ENCODE measurements around the gene HIGD1A. TPM values are rescaled to one million over a fixed set of nuclear protein-coding genes. Genes with fewer than 3 reads are reported as not detected.

The HIGD1A gene
- total RNA-seq, 1 donor from 2014 or later = 82.4 TPM

DNA sequence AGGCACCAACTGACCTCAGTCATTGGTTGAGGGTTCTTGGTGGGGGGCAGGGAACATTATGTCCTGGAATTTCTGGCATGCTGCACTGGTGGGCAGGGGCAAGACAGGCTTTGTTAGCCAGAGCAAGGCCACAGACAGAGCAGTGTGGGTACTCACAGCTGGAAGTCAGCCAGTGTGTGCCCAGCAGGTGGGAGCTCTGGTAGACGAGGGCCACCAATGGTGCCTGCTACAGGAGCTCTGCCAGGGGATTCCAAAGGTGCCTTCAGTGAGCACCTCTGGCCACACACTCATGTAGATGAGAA, 40.1 kb upstream of the HIGD1A start:
- no peak for DNase-seq (ENCODE audit: low read depth, low spot score)
- no peak overlapping the region for H3K27ac Mint-ChIP-seq (ENCODE audit: unreplicated experiment)
- peaks cover 2% of the 10 kb centered on the region for H3K27me3 Mint-ChIP-seq (ENCODE audit: low read depth)
- H3K36me3 Mint-ChIP-seq (ENCODE audit: low read depth) = no peaks in the 10 kb centered on the region
- H3K4me1 Mint-ChIP-seq = no peaks in the 10 kb centered on the region
- TF ChIP-seq, protein P1, sequence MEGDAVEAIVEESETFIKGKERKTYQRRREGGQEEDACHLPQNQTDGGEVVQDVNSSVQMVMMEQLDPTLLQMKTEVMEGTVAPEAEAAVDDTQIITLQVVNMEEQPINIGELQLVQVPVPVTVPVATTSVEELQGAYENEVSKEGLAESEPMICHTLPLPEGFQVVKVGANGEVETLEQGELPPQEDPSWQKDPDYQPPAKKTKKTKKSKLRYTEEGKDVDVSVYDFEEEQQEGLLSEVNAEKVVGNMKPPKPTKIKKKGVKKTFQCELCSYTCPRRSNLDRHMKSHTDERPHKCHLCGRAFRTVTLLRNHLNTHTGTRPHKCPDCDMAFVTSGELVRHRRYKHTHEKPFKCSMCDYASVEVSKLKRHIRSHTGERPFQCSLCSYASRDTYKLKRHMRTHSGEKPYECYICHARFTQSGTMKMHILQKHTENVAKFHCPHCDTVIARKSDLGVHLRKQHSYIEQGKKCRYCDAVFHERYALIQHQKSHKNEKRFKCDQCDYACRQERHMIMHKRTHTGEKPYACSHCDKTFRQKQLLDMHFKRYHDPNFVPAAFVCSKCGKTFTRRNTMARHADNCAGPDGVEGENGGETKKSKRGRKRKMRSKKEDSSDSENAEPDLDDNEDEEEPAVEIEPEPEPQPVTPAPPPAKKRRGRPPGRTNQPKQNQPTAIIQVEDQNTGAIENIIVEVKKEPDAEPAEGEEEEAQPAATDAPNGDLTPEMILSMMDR (conservative IDR thresholded peaks at IDR 0.05) = no peak
- H3K4me3 Mint-ChIP-seq = no peak overlapping the region
- no peaks in the 10 kb centered on the region for H3K9me3 Mint-ChIP-seq

GRCh38 chr3:42843713-42844411, 39.6 kb upstream of the HIGD1A start:
- TF ChIP-seq, protein P1 (conservative IDR thresholded peaks at IDR 0.05) = no peak
- no peaks in the 10 kb centered on the region for H3K4me1 Mint-ChIP-seq
- no peaks in the 10 kb centered on the region for H3K9me3 Mint-ChIP-seq
- H3K36me3 Mint-ChIP-seq (ENCODE audit: low read depth) = no peaks in the 10 kb centered on the region
- H3K4me3 Mint-ChIP-seq = no peak overlapping the region
- no peak overlapping the region for H3K27ac Mint-ChIP-seq (ENCODE audit: unreplicated experiment)
- H3K27me3 Mint-ChIP-seq (ENCODE audit: low read depth) = peaks cover 6% of the 10 kb centered on the region
- no peak for DNase-seq (ENCODE audit: low read depth, low spot score)

- Mint-ChIP-seq H3K4me1 (no peaks in the 10 kb centered on the region), H3K4me3 (no peak overlapping the region), H3K27me3 (ENCODE audit: low read depth) (peaks cover 6% of the 10 kb centered on the region), H3K27ac (ENCODE audit: unreplicated experiment) (no peak overlapping the region), H3K9me3 (no peaks in the 10 kb centered on the region), H3K36me3 (ENCODE audit: low read depth) (no peaks in the 10 kb centered on the region)
- DNase-seq (ENCODE audit: low read depth, low spot score) = no peak
- TF ChIP-seq, protein P1 (conservative IDR thresholded peaks at IDR 0.05) = no peak
Measured at GRCh38 chr3:42841332-42841731, 37.0 kb upstream of the HIGD1A start.

GRCh38 chr3:42839616-42840015, 35.3 kb upstream of the HIGD1A start:
- Mint-ChIP-seq H3K36me3 (ENCODE audit: low read depth) (no peaks in the 10 kb centered on the region), H3K27ac (ENCODE audit: unreplicated experiment) (no peak overlapping the region), H3K9me3 (no peaks in the 10 kb centered on the region), H3K4me1 (no peaks in the 10 kb centered on the region), H3K4me3 (no peak overlapping the region), H3K27me3 (ENCODE audit: low read depth) (peaks cover 12% of the 10 kb centered on the region)
- peak; percentile 35 for DNase-seq (ENCODE audit: low read depth, low spot score)
- TF ChIP-seq, protein P1 (conservative IDR thresholded peaks at IDR 0.05) = peak; percentile 77

GRCh38 chr3:42838571-42838970, 34.3 kb upstream of the HIGD1A start:
- Mint-ChIP-seq H3K27ac (ENCODE audit: unreplicated experiment) (no peak overlapping the region), H3K9me3 (no peaks in the 10 kb centered on the region), H3K4me1 (no peaks in the 10 kb centered on the region), H3K4me3 (no peak overlapping the region), H3K27me3 (ENCODE audit: low read depth) (peaks cover 12% of the 10 kb centered on the region), H3K36me3 (ENCODE audit: low read depth) (no peaks in the 10 kb centered on the region)
- TF ChIP-seq, protein P1 (conservative IDR thresholded peaks at IDR 0.05) = no peak
- DNase-seq (ENCODE audit: low read depth, low spot score) = no peak
